Endothelial cell of umbilical vein (primary cell): ENCODE results near the gene GOLGA6A. TPM values are rescaled to one million over a fixed set of nuclear protein-coding genes. Genes with fewer than 3 reads are reported as not detected.

ENCODE experiments used
- BruUV-seq: library from RNA; stranded (reverse); fragments of 400-500 nt; replicated peaks from 2 replicates; lab custom pipeline; 2021; lab: Mats Ljungman, UMichigan
- CTCF ChIA-PET: fragments of 300-600, 350-600 bp; sonication (Branson Sonifier 250); formaldehyde crosslinking; loops from one replicate; lab custom pipeline; 2021; ENCODE audit warnings: antibody characterized with exemption, inconsistent platforms; lab: Charles Lee
- POLR2A ChIA-PET: fragments of 300-600, 350-600 bp; sonication (Branson Sonifier 250); formaldehyde crosslinking; loops from one replicate; lab custom pipeline; 2021; ENCODE audit warnings: antibody characterized with exemption, inconsistent platforms; lab: Charles Lee
- DNase-seq: peaks from one replicate; pipeline ENCODE4 v3.0.0-alpha.2; 2011; ENCODE audit warnings: low read depth, low spot score
- FAIRE-seq: peaks from 2 replicates; lab custom pipeline; 2011; peaks lifted over from hg19 to GRCh38; lab: Jason Lieb, UNC
- H2AFZ ChIP-seq: 2 replicates; pipeline ENCODE4 v1.6.0; 2012; ENCODE audit warnings: low read depth, low read length, control low read depth, inconsistent platforms
- H3K27ac ChIP-seq: 2 replicates; pipeline ENCODE4 v1.5.1; 2011; ENCODE audit warnings: low read depth, mild to moderate bottlenecking, control low read depth, low read length, moderate library complexity; ENCODE audit not compliant: insufficient read depth
- H3K27me3 ChIP-seq, 2 experiments: 2 replicates each; pipeline versions ENCODE4 v1.6.0 to v1.6.1; 2011; ENCODE audit warnings: low read length in 2 of 2, mixed read lengths in 1 of 2; ENCODE audit not compliant: control insufficient read depth in 2 of 2, insufficient read depth in 2 of 2
- H3K36me3 ChIP-seq, 2 experiments: 2 replicates in 1 of 2; 3 replicates in 1 of 2; pipeline ENCODE4 v1.5.1; 2011; ENCODE audit warnings: low read length in 2 of 2, mild to moderate bottlenecking in 1 of 2, moderate library complexity in 1 of 2; ENCODE audit not compliant: control insufficient read depth in 2 of 2, insufficient read depth in 2 of 2; ENCODE audit errors: extremely low read depth in 1 of 2
- H3K4me1 ChIP-seq: 3 replicates; pipeline ENCODE4 v1.5.1; 2011; ENCODE audit warnings: mild to moderate bottlenecking, low read length; ENCODE audit not compliant: control insufficient read depth, insufficient read depth; ENCODE audit errors: extremely low read depth
- H3K4me2 ChIP-seq: 2 replicates; pipeline ENCODE4 v1.6.1; 2011; ENCODE audit warnings: low read length, control low read depth, mixed read lengths; ENCODE audit not compliant: insufficient read depth
- H3K4me3 ChIP-seq, 3 experiments: fragments of 200-600 bp in 1 of 3; sonication (generic), shearing (Covaris generic) in 1 of 3; replicated peaks in 1 of 3; 2 replicates each; pipeline ENCODE4 v1.5.1; 2011 to 2016; ENCODE audit warnings: control low read depth in 3 of 3, low read length in 3 of 3, mild to moderate bottlenecking in 2 of 3, inconsistent platforms in 1 of 3, low read depth in 1 of 3, moderate library complexity in 1 of 3; ENCODE audit not compliant: insufficient read depth in 1 of 3
- H3K79me2 ChIP-seq: 2 replicates; pipeline ENCODE4 v1.6.0; 2012; ENCODE audit warnings: low read length, inconsistent platforms; ENCODE audit not compliant: control insufficient read depth, insufficient read depth
- H3K9ac ChIP-seq: replicated peaks from 2 replicates; pipeline ENCODE3; 2011; ENCODE audit warnings: low read length, control low read depth; ENCODE audit not compliant: insufficient read depth; ENCODE audit errors: extremely low read depth
- H3K9me1 ChIP-seq: replicated peaks from 3 replicates; pipeline ENCODE4 v1.6.0; 2011; ENCODE audit warnings: mild to moderate bottlenecking, low read length; ENCODE audit not compliant: control insufficient read depth, insufficient read depth; ENCODE audit errors: extremely low read depth
- H3K9me3 ChIP-seq: replicated peaks from 2 replicates; pipeline ENCODE4 v1.5.1; 2012; ENCODE audit warnings: low read length, inconsistent platforms; ENCODE audit not compliant: control insufficient read depth, insufficient read depth
- H4K20me1 ChIP-seq: replicated peaks from 2 replicates; pipeline ENCODE3; 2011; ENCODE audit warnings: mild to moderate bottlenecking, low read length; ENCODE audit not compliant: control insufficient read depth, insufficient read depth; ENCODE audit errors: extremely low read depth
- EZH2 ChIP-seq: IDR thresholded peaks from 2 replicates; pipeline ENCODE4 v1.6.1; 2012; ENCODE audit warnings: borderline replicate concordance, low read depth, mild to moderate bottlenecking, moderate library complexity, low read length, inconsistent platforms; ENCODE audit not compliant: severe bottlenecking
- FOS ChIP-seq: IDR thresholded peaks from 2 replicates; pipeline ENCODE4 v1.6.1; 2011; ENCODE audit warnings: mild to moderate bottlenecking, low read length, moderate library complexity, borderline replicate concordance; ENCODE audit not compliant: insufficient read depth
- GATA2 ChIP-seq: IDR thresholded peaks from 2 replicates; pipeline ENCODE4 v1.7.0; 2011; ENCODE audit warnings: low read depth, mild to moderate bottlenecking, moderate library complexity, mixed read lengths, low read length; ENCODE audit not compliant: insufficient read length, insufficient read depth
- JUN ChIP-seq: IDR thresholded peaks from 2 replicates; pipeline ENCODE4 v1.6.1; 2011; ENCODE audit warnings: borderline replicate concordance, low read depth; ENCODE audit not compliant: insufficient read length, insufficient read depth
- MYC ChIP-seq: IDR thresholded peaks from one replicate; pipeline ENCODE4 v1.6.1; 2011; ENCODE audit warnings: mild to moderate bottlenecking, low read depth, low read length
- POLR2A ChIP-seq: IDR thresholded peaks from 2 replicates; pipeline ENCODE4 v1.6.1; 2012; ENCODE audit warnings: low read depth, mild to moderate bottlenecking, control low read depth, low read length
- POLR2AphosphoS5 ChIP-seq: IDR thresholded peaks from 2 replicates; pipeline ENCODE4 v1.6.1; 2012; ENCODE audit warnings: low read depth, mild to moderate bottlenecking, control low read depth, low read length, moderate library complexity; ENCODE audit not compliant: insufficient read depth
- dilution Hi-C: fragments of 300-500 bp; cut with MboI; formaldehyde crosslinking; loops from one replicate; pipeline ENCODE4 v1.15.0; 2019; ENCODE audit warnings: low sequenced_read_pairs; ENCODE audit not compliant: extremely low pct_ligation_motif_present
- intact Hi-C: fragments of 100-400 bp; cut with micrococcal nuclease; formaldehyde crosslinking; loops from one replicate; pipeline ENCODE4 v1.10.0; 2022
- polyA plus RNA-seq, 4 experiments: library from polyadenylated mRNA; depleted of rRNA in 3 of 4; stranded (reverse) in 3 of 4; unstranded in 1 of 4; fragments of >200 nt; gene quantifications; 2 replicates each; pipeline versions ENCODE4 v1.2.1 to v1.2.3, GENCODE V29; 2011 to 2012; ENCODE audit warnings: missing spikeins in 1 of 4
- total RNA-seq: library from RNA; stranded (reverse); gene quantifications from 2 replicates; pipeline ENCODE4 v1.2.3, GENCODE V29; 2021
- TF ChIP-seq, protein P1 (sequence below), 2 donors: IDR thresholded peaks; 1 replicate in 1 of 2; 2 replicates in 1 of 2; pipeline ENCODE4 v1.5.1; 2011; ENCODE audit warnings: low read length in 2 of 2, mild to moderate bottlenecking in 2 of 2, moderate library complexity in 2 of 2, control low read depth in 1 of 2, inconsistent platforms in 1 of 2, low read depth in 1 of 2; ENCODE audit not compliant: insufficient read depth in 1 of 2; ENCODE audit errors: extremely low read depth in 1 of 2
- TF ChIP-seq, protein P2 (sequence below): IDR thresholded peaks from 2 replicates; pipeline ENCODE4 v1.6.1; 2011; ENCODE audit not compliant: insufficient read depth, insufficient read length

The GOLGA6A gene
- total and polyA plus RNA-seq, 2 donors (not counting 3 experiments of a cell fraction or from before 2014, with no cell fraction given), result not detected

DNA sequence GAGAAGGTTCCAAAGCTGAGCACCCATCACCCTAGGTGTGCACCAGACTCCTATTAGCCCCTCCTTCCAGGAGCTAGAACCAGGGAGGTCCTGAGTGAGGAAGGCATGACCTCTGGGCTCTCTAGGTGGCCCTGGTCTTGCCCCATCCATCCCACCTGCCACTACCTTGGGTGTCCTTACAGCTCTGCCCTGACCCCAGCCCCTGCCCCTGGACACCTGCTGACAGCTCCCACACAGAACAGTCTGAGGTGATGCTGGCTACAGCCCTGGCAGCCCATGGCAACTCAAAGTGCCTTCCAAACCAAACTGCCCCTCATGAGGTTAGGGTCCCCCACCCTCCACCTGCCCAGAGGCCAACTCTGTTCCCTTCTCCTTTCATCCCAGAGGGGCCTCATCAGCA lies 37.2 kb downstream of the GOLGA6A start:
- H3K36me3 ChIP-seq, result no peaks in the 10 kb centered on the region
- ChIA-PET POLR2A (no interaction called here), CTCF (interaction anchor here (1.2 to 15.1 kb wide), 5 partner anchors 8 to 76 kb away, joined by 3 to 651 read pairs (median 10); no protein-coding TSS in a partner anchor)
- H2AFZ ChIP-seq, result no peak overlapping the region
- H3K4me1 ChIP-seq, result peaks cover 4% of the 10 kb centered on the region
- H3K9me3 ChIP-seq, result no peaks in the 10 kb centered on the region
- H3K9ac ChIP-seq, result no peak overlapping the region
- dilution Hi-C loops, result no loop called here
- no peaks in the 10 kb centered on the region for H3K79me2 ChIP-seq
- H3K27ac ChIP-seq, result no peak overlapping the region
- peaks cover 0 to 3% of the 10 kb centered on the region in 2 experiments for H3K27me3 ChIP-seq
- intact Hi-C loops, result no loop called here
- H3K4me3 ChIP-seq, result no peak overlapping the region
- no peaks in the 10 kb centered on the region for H3K9me1 ChIP-seq
- BruUV-seq, result TSS peak; percentile 18
- H3K4me2 ChIP-seq, result no peak overlapping the region
- TF ChIP-seq MYC (no peak), FOS (no peak), JUN (no peak), POLR2A (no peak), EZH2 (no peak), POLR2AphosphoS5 (no peak), GATA2 (no peak)
- TF ChIP-seq, protein P1, sequence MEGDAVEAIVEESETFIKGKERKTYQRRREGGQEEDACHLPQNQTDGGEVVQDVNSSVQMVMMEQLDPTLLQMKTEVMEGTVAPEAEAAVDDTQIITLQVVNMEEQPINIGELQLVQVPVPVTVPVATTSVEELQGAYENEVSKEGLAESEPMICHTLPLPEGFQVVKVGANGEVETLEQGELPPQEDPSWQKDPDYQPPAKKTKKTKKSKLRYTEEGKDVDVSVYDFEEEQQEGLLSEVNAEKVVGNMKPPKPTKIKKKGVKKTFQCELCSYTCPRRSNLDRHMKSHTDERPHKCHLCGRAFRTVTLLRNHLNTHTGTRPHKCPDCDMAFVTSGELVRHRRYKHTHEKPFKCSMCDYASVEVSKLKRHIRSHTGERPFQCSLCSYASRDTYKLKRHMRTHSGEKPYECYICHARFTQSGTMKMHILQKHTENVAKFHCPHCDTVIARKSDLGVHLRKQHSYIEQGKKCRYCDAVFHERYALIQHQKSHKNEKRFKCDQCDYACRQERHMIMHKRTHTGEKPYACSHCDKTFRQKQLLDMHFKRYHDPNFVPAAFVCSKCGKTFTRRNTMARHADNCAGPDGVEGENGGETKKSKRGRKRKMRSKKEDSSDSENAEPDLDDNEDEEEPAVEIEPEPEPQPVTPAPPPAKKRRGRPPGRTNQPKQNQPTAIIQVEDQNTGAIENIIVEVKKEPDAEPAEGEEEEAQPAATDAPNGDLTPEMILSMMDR (IDR thresholded peaks at IDR 0.05; ENCODE audit: extremely low read depth in 1 of 2, insufficient read depth in 1 of 2, low read depth in 1 of 2, low read length in 2 of 2), result no peak
- TF ChIP-seq, protein P2, sequence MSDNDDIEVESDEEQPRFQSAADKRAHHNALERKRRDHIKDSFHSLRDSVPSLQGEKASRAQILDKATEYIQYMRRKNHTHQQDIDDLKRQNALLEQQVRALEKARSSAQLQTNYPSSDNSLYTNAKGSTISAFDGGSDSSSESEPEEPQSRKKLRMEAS, result no peak
- no peak for DNase-seq
- no peaks in the 10 kb centered on the region for H4K20me1 ChIP-seq
- no peak for FAIRE-seq
